WTC11 (cell line): ENCODE data around the gene MEGF11. TPM values are rescaled to one million over a fixed set of nuclear protein-coding genes. Genes with fewer than 3 reads are reported as not detected.

Experiments
- ATAC-seq: fragments of 200-7000 bp; cut with Tn5 transposase; 2 replicates; pipeline ENCODE4 v1.10.0; 2021; ENCODE audit warnings: mild to moderate bottlenecking, moderate library complexity
- CTCF ChIA-PET: fragments of 300-600 bp; sonication (Branson Sonifier 250); formaldehyde crosslinking; loops from one replicate; lab custom pipeline; 2021; ENCODE audit warnings: antibody characterized with exemption; lab: Charles Lee
- POLR2A ChIA-PET: fragments of 350-600 bp; sonication (Branson Sonifier 250); formaldehyde crosslinking; loops from one replicate; lab custom pipeline; 2021; ENCODE audit warnings: antibody characterized with exemption; lab: Charles Lee
- DNase-seq: peaks from one replicate; pipeline ENCODE4 v3.0.0; 2021; ENCODE audit warnings: low spot score
- H3K27ac Mint-ChIP-seq: 2 replicates; pipeline ENCODE4 v1.8.0; 2021; ENCODE audit warnings: mixed read lengths
- H3K27me3 Mint-ChIP-seq: 2 replicates; pipeline ENCODE4 v1.8.0; 2021; ENCODE audit warnings: low read depth, mild to moderate bottlenecking, moderate library complexity, mixed read lengths
- H3K36me3 Mint-ChIP-seq: 2 replicates; pipeline ENCODE4 v1.8.0; 2021; ENCODE audit warnings: mixed read lengths
- H3K4me1 Mint-ChIP-seq: 2 replicates; pipeline ENCODE4 v1.8.0; 2022; ENCODE audit warnings: mixed read lengths
- H3K4me3 Mint-ChIP-seq: 2 replicates; pipeline ENCODE4 v1.8.0; 2021; ENCODE audit warnings: mild to moderate bottlenecking, moderate library complexity, mixed read lengths
- H3K9me3 Mint-ChIP-seq: 2 replicates; pipeline ENCODE4 v1.8.0; 2021; ENCODE audit warnings: mixed read lengths
- AR ChIP-seq: fragments of 250-450 bp; sonication (Bioruptor Pico); IDR thresholded peaks from 2 replicates; pipeline ENCODE4 v1.9.0; 2021; ENCODE audit warnings: mild to moderate bottlenecking
- ATF2 ChIP-seq: sonication (generic); formaldehyde crosslinking; IDR thresholded peaks from 2 replicates; pipeline ENCODE4 v1.8.1; 2022; ENCODE audit warnings: low read depth, missing genetic modification reagents, borderline replicate concordance
- CDX4 ChIP-seq: fragments of 250-450 bp; sonication (Bioruptor Pico); IDR thresholded peaks from 2 replicates; pipeline ENCODE4 v1.9.0; 2021; ENCODE audit warnings: moderate library complexity, mild to moderate bottlenecking, inconsistent platforms, borderline replicate concordance
- ELF4 ChIP-seq: sonication (generic); formaldehyde crosslinking; IDR thresholded peaks from 2 replicates; pipeline ENCODE4 v1.8.1; 2022; ENCODE audit warnings: low read depth, mild to moderate bottlenecking, moderate library complexity, missing genetic modification reagents
- ERG ChIP-seq: fragments of 250-450 bp; sonication (Bioruptor Pico); IDR thresholded peaks from 2 replicates; pipeline ENCODE4 v1.8.0; 2021; ENCODE audit warnings: mild to moderate bottlenecking
- HMGA2 ChIP-seq: fragments of 250-450 bp; sonication (Bioruptor Pico); IDR thresholded peaks from 2 replicates; pipeline ENCODE4 v1.4.0; 2021; ENCODE audit warnings: mild to moderate bottlenecking, moderate library complexity
- HMGXB4 ChIP-seq: sonication (generic); formaldehyde crosslinking; IDR thresholded peaks from 2 replicates; pipeline ENCODE4 v1.8.1; 2023; ENCODE audit warnings: mild to moderate bottlenecking, moderate library complexity, missing genetic modification reagents
- IRF2 ChIP-seq: sonication (generic); formaldehyde crosslinking; IDR thresholded peaks from 2 replicates; pipeline ENCODE4 v1.8.0; 2022; ENCODE audit warnings: low read depth, missing genetic modification reagents, borderline replicate concordance
- PRRX2 ChIP-seq: fragments of 250-450 bp; sonication (Bioruptor Pico); IDR thresholded peaks from 2 replicates; pipeline ENCODE4 v1.8.0; 2021; ENCODE audit warnings: mild to moderate bottlenecking
- TEAD1 ChIP-seq: sonication (generic); formaldehyde crosslinking; IDR thresholded peaks from 2 replicates; pipeline ENCODE4 v1.8.0; 2022; ENCODE audit warnings: mild to moderate bottlenecking, missing genetic modification reagents
- ZNF138 ChIP-seq: sonication (generic); formaldehyde crosslinking; conservative IDR thresholded peaks from 2 replicates; pipeline ENCODE4 v1.8.1; 2022; ENCODE audit warnings: mild to moderate bottlenecking, moderate library complexity, missing genetic modification reagents
- ZNF263 ChIP-seq: sonication (generic); formaldehyde crosslinking; IDR thresholded peaks from 2 replicates; pipeline ENCODE4 v1.8.1; 2022; ENCODE audit warnings: low read depth, mild to moderate bottlenecking, moderate library complexity, missing genetic modification reagents
- ZNF281 ChIP-seq: sonication (generic); formaldehyde crosslinking; IDR thresholded peaks from 2 replicates; pipeline ENCODE4 v1.8.0; 2023; ENCODE audit warnings: mild to moderate bottlenecking, missing genetic modification reagents
- total RNA-seq: library from RNA; stranded (reverse); gene quantifications from 3 replicates; pipeline ENCODE4 v1.2.3, GENCODE V29; 2021

Gene MEGF11
- total RNA-seq, 1 experiment from 2014 or later, result 3.3 TPM

- TF ChIP-seq CDX4 (CRISPR knock-in tag) (no peak), ZNF263 (CRISPR knock-in tag) (no peak), ZNF138 (CRISPR knock-in tag) (no peak), ATF2 (no peak), TEAD1 (no peak), HMGA2 (no peak), IRF2 (no peak), ELF4 (CRISPR knock-in tag) (no peak)
These were observed 296.7 kb downstream of the MEGF11 start (continued) for GRCh38 chr15:65956899-65957298.

- ATAC-seq, result no peak
- Mint-ChIP-seq H3K36me3 (no peaks in the 10 kb centered on the region), H3K4me3 (no peak overlapping the region), H3K9me3 (no peaks in the 10 kb centered on the region), H3K27me3 (no peaks in the 10 kb centered on the region; the same call in 1 of the 2 replicates), H3K4me1 (peaks cover 48% of the 10 kb centered on the region), H3K27ac (no peak overlapping the region; the same call in 1 of the 2 replicates)
- ChIA-PET POLR2A (no interaction called here), CTCF (no interaction called here)
- DNase-seq, result no peak
- no peak for TF ChIP-seq PRRX2 (CRISPR knock-in tag)
- TF ChIP-seq AR, result no peak
- no peak for TF ChIP-seq HMGXB4 (CRISPR knock-in tag)
- TF ChIP-seq ZNF281, result no peak
- no peak for TF ChIP-seq ERG (CRISPR knock-in tag)
These were observed 297.2 kb downstream of the MEGF11 start for GRCh38 chr15:65956307-65956706.
